ENCODE measurements around the gene CHST13. TPM values are rescaled to one million over a fixed set of nuclear protein-coding genes. Genes with fewer than 3 reads are reported as not detected.

CHST13 gene
- total RNA-seq, 3 donors from 2014 or later, result not detected

DNA sequence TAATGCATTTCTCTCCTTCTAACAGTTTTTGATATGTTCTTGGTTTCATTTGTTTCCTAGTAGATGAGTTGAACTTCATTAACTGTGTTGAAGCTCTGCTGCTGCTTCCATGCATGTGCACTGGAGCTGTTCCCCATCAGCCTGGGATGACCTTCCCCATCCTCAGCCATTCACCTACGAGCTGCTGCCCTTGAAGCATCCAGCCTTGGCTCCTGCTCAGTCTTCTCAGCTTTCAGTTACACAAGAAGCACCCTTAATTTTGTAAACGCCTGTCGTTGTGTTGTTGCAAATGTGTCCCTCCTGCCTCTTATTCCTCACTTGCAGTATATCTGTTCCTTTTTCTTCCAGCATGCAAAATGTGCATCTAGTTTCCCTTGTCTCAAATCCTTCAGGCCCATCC is 39.8 kb upstream of the CHST13 start:
- Mint-ChIP-seq H3K4me1 (ENCODE audit: low read depth) (peaks cover 11% of the 10 kb centered on the region), H3K27me3 (ENCODE audit: low read depth) (no peaks in the 10 kb centered on the region), H3K9me3 (no peaks in the 10 kb centered on the region), H3K36me3 (ENCODE audit: insufficient read depth) (no peaks in the 10 kb centered on the region), H3K4me3 (no peak overlapping the region)
- DNase-seq (no peak), ATAC-seq (no peak)

DNA sequence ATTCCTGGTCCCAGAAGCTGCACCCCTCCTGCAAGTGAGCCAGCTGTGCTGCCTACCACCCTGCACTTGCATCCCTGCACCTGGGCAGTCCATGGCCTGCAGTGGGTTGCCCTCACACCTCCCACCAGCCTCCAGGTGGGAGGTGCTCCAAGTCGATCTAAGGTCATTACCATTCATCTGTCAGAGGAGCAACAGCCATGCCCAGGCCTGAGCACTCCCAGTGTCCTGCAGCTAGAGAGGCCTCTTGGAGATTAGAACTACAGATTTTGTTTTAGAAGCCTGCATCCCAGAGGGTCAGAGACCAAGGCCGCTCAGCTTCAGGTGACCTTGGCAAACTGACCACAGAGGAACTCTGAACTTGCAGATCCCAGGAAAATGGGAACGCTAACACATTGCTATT is 39.3 kb upstream of the CHST13 start:
- H3K4me1 Mint-ChIP-seq (ENCODE audit: low read depth), result peaks cover 11% of the 10 kb centered on the region
- DNase-seq (no peak), ATAC-seq (no peak)
- no peaks in the 10 kb centered on the region for H3K36me3 Mint-ChIP-seq (ENCODE audit: insufficient read depth)
- no peak overlapping the region for H3K4me3 Mint-ChIP-seq
- no peaks in the 10 kb centered on the region for H3K9me3 Mint-ChIP-seq
- H3K27me3 Mint-ChIP-seq (ENCODE audit: low read depth), result no peaks in the 10 kb centered on the region

DNA sequence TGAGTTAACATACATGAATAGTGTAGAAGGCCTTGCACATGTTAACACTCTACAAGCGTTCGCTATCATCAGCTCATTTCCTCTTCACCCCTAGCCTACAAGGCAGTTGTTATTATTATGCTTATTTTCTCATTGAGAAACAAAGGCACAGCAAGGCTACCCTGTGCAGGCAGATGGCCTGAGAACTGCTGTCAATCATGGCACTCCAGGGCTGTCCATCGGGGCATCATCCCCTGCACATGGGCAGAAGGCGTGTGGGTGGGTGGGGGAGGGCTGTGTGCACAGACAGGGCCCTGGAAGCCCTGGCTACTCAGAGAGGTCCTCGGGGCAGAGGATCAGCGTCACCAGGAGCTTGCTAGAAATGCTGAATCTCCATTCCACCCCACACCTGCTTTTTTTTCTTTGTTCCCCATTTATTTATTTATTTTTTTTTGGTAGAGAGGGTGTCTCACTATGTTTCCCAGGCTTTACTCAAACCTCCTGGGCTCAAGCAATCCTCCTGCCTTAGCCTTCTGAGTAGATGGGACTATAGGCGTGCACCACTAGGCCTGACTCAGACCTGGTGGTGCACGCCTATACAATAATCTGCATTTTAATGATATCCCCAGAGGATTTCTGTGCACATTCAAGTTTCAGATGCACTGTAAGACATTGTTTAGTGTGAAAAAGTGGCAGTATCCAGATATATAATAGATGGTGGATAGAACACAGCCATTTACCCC is 38.6 kb upstream of the CHST13 start:
- H3K4me3 Mint-ChIP-seq, result no peak overlapping the region
- H3K9me3 Mint-ChIP-seq, result no peaks in the 10 kb centered on the region
- ATAC-seq (no peak), DNase-seq (no peak)
- no peaks in the 10 kb centered on the region for H3K27me3 Mint-ChIP-seq (ENCODE audit: low read depth)
- H3K4me1 Mint-ChIP-seq (ENCODE audit: low read depth), result peaks cover 11% of the 10 kb centered on the region
- H3K36me3 Mint-ChIP-seq (ENCODE audit: insufficient read depth), result no peaks in the 10 kb centered on the region

DNA sequence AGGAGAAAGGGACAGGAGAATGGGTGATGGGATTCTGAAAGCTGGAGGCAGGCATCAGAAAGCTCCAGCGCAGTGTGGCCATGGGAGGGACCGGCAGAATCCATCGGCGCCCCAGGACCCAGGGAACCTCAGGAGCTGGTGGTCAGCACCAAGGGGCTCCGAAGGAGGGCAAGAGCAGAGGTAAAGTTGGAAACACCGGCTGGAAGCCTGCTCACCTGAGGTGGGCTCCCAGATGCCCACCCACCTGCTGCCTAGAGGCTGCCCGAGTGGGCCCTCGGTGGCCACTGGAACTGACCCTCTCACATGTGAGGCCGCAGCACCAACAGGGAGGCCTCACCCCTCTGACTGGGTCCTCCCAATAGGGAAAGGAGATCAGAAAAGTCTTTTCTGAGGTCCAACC is 38.0 kb upstream of the CHST13 start:
- no peaks in the 10 kb centered on the region for H3K27me3 Mint-ChIP-seq (ENCODE audit: low read depth)
- no peaks in the 10 kb centered on the region for H3K9me3 Mint-ChIP-seq

DNA sequence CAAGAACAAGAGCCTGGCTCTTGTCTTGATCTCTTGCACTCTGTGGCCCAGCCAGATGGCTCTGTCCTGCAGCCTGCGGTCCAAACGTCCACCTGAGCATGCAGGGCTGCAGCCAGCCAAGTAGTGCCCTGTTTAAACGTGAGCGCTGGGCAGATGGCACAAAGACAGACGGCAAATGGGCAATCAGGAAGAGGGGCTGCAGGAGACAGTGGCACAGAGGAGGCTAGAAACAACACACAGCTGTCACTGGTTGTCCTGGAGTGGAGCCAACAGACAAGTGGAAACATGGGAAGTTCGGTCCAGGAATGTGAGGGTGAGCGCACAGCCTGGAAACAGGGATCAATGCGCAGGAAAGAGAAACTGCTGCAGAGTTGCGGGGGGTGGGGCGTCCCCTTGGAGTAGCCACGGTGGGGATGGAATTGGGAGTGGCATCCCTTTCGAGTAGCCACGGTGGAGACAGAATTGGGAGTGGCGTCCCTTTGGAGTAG is 37.6 kb upstream of the CHST13 start:
- Mint-ChIP-seq H3K27me3 (ENCODE audit: low read depth) (no peaks in the 10 kb centered on the region), H3K4me3 (no peak overlapping the region), H3K36me3 (ENCODE audit: insufficient read depth) (no peaks in the 10 kb centered on the region), H3K4me1 (ENCODE audit: low read depth) (peaks cover 11% of the 10 kb centered on the region), H3K9me3 (no peaks in the 10 kb centered on the region)
- DNase-seq (no peak), ATAC-seq (no peak)

More for the DNA sequence above, 38.0 kb upstream of the CHST13 start:
- H3K4me3 Mint-ChIP-seq, result no peak overlapping the region
- no peak for ATAC-seq
- H3K36me3 Mint-ChIP-seq (ENCODE audit: insufficient read depth), result no peaks in the 10 kb centered on the region
- H3K4me1 Mint-ChIP-seq (ENCODE audit: low read depth), result peaks cover 11% of the 10 kb centered on the region
- no peak for DNase-seq

DNA sequence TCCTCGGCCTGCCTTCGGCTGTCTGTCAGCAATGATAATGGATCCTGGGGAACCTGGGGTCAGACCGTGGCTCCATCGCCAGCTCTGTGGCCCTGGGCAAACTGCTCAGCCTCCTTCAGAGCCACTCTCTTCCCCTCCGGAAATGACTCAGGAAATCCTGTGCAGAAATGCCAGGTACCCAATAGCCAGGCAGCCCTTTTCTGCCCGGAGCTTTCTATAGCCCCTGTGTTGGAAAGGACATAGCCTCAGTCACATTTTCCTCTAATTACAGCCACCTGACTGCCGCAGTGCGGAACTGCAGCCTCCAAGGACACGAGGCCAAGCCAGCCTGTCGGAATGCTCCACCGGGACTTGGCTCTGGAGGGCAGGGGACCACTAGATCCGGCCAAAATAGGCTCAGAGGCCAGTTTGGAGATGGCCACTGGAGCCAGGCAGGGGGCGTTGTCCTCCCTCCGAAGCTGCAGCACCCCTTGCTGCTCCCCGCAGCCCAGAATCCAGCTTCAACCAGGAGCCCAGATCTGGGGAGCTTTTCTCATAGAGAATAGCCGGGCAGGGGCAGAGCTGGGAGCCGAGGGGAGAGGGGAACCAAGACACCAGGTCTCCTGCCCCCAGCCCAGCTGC is 36.7 kb upstream of the CHST13 start:
- no peaks in the 10 kb centered on the region for H3K9me3 Mint-ChIP-seq
- no peaks in the 10 kb centered on the region for H3K36me3 Mint-ChIP-seq (ENCODE audit: insufficient read depth)
- peak in 1 of 2 donors; percentile 39 for ATAC-seq
- peaks cover 11% of the 10 kb centered on the region for H3K4me1 Mint-ChIP-seq (ENCODE audit: low read depth)
- H3K4me3 Mint-ChIP-seq, result no peak overlapping the region
- no peaks in the 10 kb centered on the region for H3K27me3 Mint-ChIP-seq (ENCODE audit: low read depth)
- DNase-seq, result no peak

DNA sequence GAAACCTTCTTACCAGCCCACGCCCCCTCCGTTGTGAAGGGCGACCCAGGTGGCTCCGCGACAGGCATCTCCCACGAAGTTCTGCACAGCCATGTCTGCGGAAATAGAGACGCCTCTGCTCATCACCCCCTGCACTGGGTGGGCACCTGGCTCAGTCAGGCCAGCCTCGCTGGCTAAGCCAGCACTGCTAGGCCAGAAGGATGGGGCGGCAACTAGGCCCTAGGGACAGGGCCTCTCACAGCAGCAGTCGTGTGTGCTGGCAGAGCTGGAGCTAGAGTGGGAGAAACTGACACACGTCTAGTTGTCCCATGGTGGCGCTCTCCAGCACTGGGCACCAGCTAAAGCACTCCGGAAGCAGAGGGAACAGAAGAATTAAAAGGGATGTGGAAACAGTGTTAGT is 35.8 kb upstream of the CHST13 start:
- ATAC-seq (no peak), DNase-seq (no peak)
- peaks cover 11% of the 10 kb centered on the region for H3K4me1 Mint-ChIP-seq (ENCODE audit: low read depth)
- no peaks in the 10 kb centered on the region for H3K36me3 Mint-ChIP-seq (ENCODE audit: insufficient read depth)
- H3K9me3 Mint-ChIP-seq, result no peaks in the 10 kb centered on the region
- H3K27me3 Mint-ChIP-seq (ENCODE audit: low read depth), result no peaks in the 10 kb centered on the region
- no peak overlapping the region for H3K4me3 Mint-ChIP-seq

DNA sequence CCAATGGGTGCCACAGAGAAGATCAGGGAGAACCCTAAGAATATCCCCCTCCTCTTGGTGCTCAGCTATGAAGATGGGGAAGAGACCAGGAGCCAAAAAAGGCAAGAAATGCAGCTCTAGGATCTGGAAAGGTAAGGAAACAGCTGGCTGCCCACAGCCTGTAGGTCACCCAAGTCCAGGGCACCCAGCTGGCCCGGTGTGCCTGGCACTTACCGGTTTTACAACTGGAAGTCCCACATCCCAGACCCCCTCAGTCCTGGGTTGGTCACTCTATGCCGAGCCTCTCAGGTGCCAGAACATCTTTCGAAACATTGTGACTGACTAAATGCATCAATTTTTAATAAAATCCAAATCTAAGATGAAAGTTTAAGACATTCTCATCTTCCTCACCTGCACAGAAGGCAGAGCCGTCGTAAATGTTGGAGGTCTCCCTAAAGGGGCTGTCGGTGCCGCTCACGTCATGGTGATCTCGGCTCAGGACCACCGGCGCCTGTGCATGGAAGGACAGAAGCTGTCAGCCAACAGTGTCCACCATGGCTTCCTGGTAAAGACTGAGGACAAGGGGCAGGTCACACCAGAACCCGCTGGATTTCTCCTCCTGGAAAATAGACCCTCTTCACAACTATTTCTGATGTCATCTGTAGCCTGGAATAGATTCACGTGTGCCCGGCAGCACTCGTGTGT is 34.9 kb upstream of the CHST13 start:
- Mint-ChIP-seq H3K36me3 (ENCODE audit: insufficient read depth) (no peaks in the 10 kb centered on the region), H3K4me3 (no peak overlapping the region), H3K9me3 (no peaks in the 10 kb centered on the region), H3K27me3 (ENCODE audit: low read depth) (no peaks in the 10 kb centered on the region), H3K4me1 (ENCODE audit: low read depth) (peaks cover 11% of the 10 kb centered on the region)
- DNase-seq (no peak), ATAC-seq (no peak)

DNA sequence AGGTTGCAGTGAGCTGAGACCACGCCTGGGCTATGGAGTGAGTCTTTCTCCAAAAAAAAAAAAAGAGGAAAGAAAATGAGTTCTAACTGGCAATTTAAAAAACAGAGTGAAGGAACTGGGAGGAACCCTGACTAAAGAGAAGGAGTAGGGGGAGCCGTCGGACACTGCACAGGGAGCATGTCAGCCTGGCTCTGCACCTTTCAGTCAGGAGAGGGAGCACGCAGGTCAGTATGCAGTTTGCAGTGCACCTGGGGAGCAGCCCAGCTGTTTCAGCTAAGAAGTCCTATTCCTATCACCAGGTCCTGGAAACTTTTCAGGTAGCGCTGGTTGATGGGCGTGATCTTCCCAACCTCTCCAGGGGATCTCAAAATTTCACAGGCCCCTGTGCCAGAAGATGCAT is 33.3 kb upstream of the CHST13 start:
- DNase-seq, result no peak
- ATAC-seq, result no peak
- no peaks in the 10 kb centered on the region for H3K36me3 Mint-ChIP-seq (ENCODE audit: insufficient read depth)
- H3K9me3 Mint-ChIP-seq, result no peaks in the 10 kb centered on the region
- H3K27me3 Mint-ChIP-seq (ENCODE audit: low read depth), result no peaks in the 10 kb centered on the region
- peaks cover 13% of the 10 kb centered on the region for H3K4me1 Mint-ChIP-seq (ENCODE audit: low read depth)
- H3K4me3 Mint-ChIP-seq, result no peak overlapping the region

DNA sequence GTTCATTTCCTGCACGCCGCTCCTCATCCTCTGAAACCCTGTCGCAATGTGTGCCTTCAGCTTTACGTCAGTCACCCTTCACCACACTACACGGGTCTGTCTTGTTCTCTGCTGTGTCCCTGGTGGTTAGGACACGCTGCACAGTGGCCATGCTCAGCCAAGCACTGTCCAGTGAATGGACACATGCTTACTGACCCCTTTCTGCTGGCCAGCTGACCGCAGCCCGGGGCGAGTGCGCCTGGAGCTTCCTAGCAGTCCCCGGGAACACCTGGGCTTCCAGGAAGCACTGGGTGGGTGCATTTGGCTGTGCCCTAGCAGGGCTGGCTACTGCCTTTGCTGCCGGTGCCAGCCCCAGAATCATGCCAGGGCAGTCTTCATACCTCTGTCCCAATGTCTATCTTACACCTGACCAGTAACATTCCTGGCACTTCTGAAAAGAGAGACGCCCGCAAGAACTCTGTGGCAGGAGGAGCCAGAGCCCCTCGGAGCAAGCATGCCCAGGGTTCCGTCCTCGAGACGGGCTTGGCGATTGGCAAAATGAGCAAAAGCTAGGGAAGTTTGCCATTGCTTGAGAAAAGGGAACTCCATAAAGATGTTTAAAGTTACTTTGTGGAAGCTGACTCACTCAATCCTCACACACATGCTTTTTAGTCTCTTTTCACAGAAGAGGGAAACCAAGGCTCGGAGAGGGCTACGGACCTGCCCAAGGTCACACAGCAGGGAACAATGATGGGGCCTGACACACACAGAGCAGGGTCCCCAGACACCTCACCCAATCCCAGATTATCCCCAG is 32.5 kb upstream of the CHST13 start:
- H3K4me3 Mint-ChIP-seq, result no peak overlapping the region
- ATAC-seq (no peak), DNase-seq (no peak)
- no peaks in the 10 kb centered on the region for H3K36me3 Mint-ChIP-seq (ENCODE audit: insufficient read depth)
- H3K27me3 Mint-ChIP-seq (ENCODE audit: low read depth), result no peaks in the 10 kb centered on the region
- H3K4me1 Mint-ChIP-seq (ENCODE audit: low read depth), result peaks cover 11% of the 10 kb centered on the region
- H3K9me3 Mint-ChIP-seq, result no peaks in the 10 kb centered on the region

DNA sequence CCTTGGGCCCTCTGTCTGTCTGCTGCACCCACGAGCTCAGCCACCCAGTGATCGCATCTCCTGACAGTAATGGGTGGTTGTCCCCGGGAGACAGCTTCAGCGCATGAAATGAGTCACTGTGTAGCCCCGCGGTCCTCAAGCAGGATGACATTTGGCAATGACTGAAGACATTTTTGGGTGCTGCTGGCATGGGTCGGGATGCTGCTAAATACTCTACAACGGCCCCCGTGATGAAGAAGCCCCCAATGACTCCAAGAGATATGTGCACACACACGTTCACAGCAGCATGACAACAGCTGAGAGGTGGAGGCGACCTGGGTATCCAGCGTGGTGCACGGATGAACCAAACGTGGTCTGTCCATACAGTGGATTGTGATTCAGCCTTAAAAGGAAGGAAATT is 30.9 kb upstream of the CHST13 start:
- H3K36me3 Mint-ChIP-seq (ENCODE audit: insufficient read depth), result no peaks in the 10 kb centered on the region
- peaks cover 2% of the 10 kb centered on the region for H3K4me1 Mint-ChIP-seq (ENCODE audit: low read depth)
- no peak for ATAC-seq
- no peaks in the 10 kb centered on the region for H3K9me3 Mint-ChIP-seq
- no peaks in the 10 kb centered on the region for H3K27me3 Mint-ChIP-seq (ENCODE audit: low read depth)
- DNase-seq, result no peak
- H3K4me3 Mint-ChIP-seq, result no peak overlapping the region

DNA sequence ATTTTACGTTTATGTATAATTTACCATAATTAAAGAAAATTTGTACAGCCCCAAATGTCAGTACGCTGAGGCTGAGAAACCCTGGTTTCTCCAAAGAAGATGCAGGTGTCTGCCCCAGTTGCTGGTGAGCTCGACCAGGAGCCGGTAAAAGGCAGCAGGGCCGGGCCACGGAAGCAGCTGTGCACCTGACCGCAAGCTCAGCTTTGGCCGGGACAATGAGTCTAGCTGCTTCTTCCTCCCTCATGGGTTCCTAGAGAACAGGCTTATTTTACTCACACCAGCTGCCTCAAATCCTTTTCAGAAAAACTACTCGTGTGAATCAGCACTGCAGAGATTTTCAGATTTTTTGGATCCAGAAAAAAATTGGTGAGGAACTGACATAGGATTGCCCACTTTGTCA is 30.2 kb upstream of the CHST13 start:
- DNase-seq (no peak), ATAC-seq (no peak)
- H3K4me3 Mint-ChIP-seq, result no peak overlapping the region
- H3K36me3 Mint-ChIP-seq (ENCODE audit: insufficient read depth), result no peaks in the 10 kb centered on the region
- no peaks in the 10 kb centered on the region for H3K9me3 Mint-ChIP-seq
- no peaks in the 10 kb centered on the region for H3K27me3 Mint-ChIP-seq (ENCODE audit: low read depth)
- H3K4me1 Mint-ChIP-seq (ENCODE audit: low read depth), result peaks cover 2% of the 10 kb centered on the region

DNA sequence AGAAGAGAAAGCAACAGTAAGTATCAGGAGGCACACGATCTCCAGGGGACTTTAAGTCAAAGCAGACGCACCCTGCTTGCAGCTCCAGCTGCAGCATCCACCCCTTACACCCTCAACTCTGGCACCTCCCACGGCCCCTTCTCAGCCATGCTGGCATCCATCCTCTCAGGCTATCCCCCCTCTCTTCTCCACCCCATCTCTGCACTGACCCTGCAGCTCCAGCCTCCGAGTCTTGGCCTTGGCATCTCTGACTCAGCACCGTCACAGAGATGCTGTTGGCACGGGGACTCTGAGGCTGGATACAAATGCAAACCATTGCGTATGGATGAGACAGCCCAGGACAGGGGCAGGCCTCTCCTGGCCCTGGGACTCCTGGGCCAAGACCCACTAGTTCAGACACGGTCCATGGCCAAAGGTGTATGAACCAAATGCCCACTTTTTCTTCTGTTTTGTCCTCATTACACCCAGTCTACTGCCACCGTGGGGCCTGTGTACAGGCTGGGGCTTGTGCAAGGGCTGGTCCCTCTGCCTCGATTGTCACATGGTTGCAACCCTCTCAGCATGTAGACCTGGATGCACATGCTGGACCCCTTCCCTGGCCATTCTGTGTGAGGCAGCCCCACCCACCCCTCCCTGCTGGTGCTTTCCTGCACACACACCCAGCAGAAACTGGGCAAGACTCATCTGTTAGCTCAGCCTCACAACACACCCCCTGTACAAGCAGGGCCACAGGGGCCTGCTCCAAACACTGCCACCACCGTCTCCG is 29.6 kb upstream of the CHST13 start:
- no peak overlapping the region for H3K4me3 Mint-ChIP-seq
- no peaks in the 10 kb centered on the region for H3K9me3 Mint-ChIP-seq
- H3K27me3 Mint-ChIP-seq (ENCODE audit: low read depth), result no peaks in the 10 kb centered on the region
- no peak for ATAC-seq
- no peak for DNase-seq
- no peaks in the 10 kb centered on the region for H3K36me3 Mint-ChIP-seq (ENCODE audit: insufficient read depth)
- peaks cover 2% of the 10 kb centered on the region for H3K4me1 Mint-ChIP-seq (ENCODE audit: low read depth)

DNA sequence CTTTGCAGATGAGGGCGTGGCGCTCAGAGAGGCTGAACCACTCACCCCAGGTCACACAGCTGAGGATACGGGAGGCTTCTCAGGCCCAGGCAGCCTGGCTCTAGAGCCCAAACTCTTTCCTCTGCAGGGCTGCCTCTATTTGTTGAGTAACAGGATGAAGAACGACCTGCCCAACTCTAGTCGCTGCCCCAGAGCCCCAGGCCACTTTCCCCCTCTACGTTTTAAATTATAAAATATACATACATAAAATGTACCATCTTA is 29.1 kb upstream of the CHST13 start:
- no peak for DNase-seq
- H3K4me1 Mint-ChIP-seq (ENCODE audit: low read depth), result peaks cover 2% of the 10 kb centered on the region
- no peaks in the 10 kb centered on the region for H3K36me3 Mint-ChIP-seq (ENCODE audit: insufficient read depth)
- H3K27me3 Mint-ChIP-seq (ENCODE audit: low read depth), result no peaks in the 10 kb centered on the region
- no peaks in the 10 kb centered on the region for H3K9me3 Mint-ChIP-seq
- no peak for ATAC-seq
- no peak overlapping the region for H3K4me3 Mint-ChIP-seq
